ENCODE data around the gene APOL3.
A peak's percentile ranks its signal among the peaks of the same experiment; 100 is the strongest.

The APOL3 gene

GRCh38 chr22:36147196-36147791 is 13.3 kb downstream of the APOL3 start:
- Mint-ChIP-seq H3K4me3 (no peak overlapping the region), H3K27ac (no peak overlapping the region), H3K9me3 (peaks cover 5% of the 10 kb centered on the region), H3K4me1 (peaks cover 23% of the 10 kb centered on the region), H3K27me3 (ENCODE audit: low read depth) (peaks cover 4% of the 10 kb centered on the region), H3K36me3 (ENCODE audit: low read depth) (no peaks in the 10 kb centered on the region)
- TF ChIP-seq CTCF (IDR thresholded peaks at IDR 0.05; ENCODE audit: unreplicated experiment in 3 of 3): no peak

- no peak overlapping the region for H3K4me3 Mint-ChIP-seq
- peaks cover 18% of the 10 kb centered on the region for H3K4me1 Mint-ChIP-seq
- H3K27ac Mint-ChIP-seq: no peak overlapping the region
- no peak for TF ChIP-seq CTCF (IDR thresholded peaks at IDR 0.05; ENCODE audit: unreplicated experiment in 3 of 3)
- H3K36me3 Mint-ChIP-seq (ENCODE audit: low read depth): no peaks in the 10 kb centered on the region
- no peaks in the 10 kb centered on the region for H3K9me3 Mint-ChIP-seq
- peaks cover 6% of the 10 kb centered on the region for H3K27me3 Mint-ChIP-seq (ENCODE audit: low read depth)
These were observed 14.7 kb downstream of the APOL3 start for GRCh38 chr22:36145881-36146280.

GRCh38 chr22:36144886-36145541 is 15.5 kb downstream of the APOL3 start:
- no peak overlapping the region for H3K4me3 Mint-ChIP-seq
- no peaks in the 10 kb centered on the region for H3K36me3 Mint-ChIP-seq (ENCODE audit: low read depth)
- TF ChIP-seq CTCF (IDR thresholded peaks at IDR 0.05; ENCODE audit: unreplicated experiment in 3 of 3): peak; percentile 74 to 88 (median 79)
- H3K27me3 Mint-ChIP-seq (ENCODE audit: low read depth): peaks cover 8% of the 10 kb centered on the region
- peak overlapping the region; percentile 20 to 56 (median 45) for H3K27ac Mint-ChIP-seq
- no peaks in the 10 kb centered on the region for H3K9me3 Mint-ChIP-seq
- H3K4me1 Mint-ChIP-seq: peaks cover 16% of the 10 kb centered on the region

GRCh38 chr22:36143956-36144355 is 16.6 kb downstream of the APOL3 start:
- no peak for TF ChIP-seq CTCF (IDR thresholded peaks at IDR 0.05; ENCODE audit: unreplicated experiment in 3 of 3)
- H3K9me3 Mint-ChIP-seq: no peaks in the 10 kb centered on the region
- no peak overlapping the region for H3K27ac Mint-ChIP-seq
- peaks cover 11% of the 10 kb centered on the region for H3K27me3 Mint-ChIP-seq (ENCODE audit: low read depth)
- H3K4me3 Mint-ChIP-seq: no peak overlapping the region
- no peaks in the 10 kb centered on the region for H3K36me3 Mint-ChIP-seq (ENCODE audit: low read depth)
- H3K4me1 Mint-ChIP-seq: peaks cover 16% of the 10 kb centered on the region

- H3K36me3 Mint-ChIP-seq (ENCODE audit: low read depth): no peaks in the 10 kb centered on the region
- H3K4me3 Mint-ChIP-seq: no peak overlapping the region
- H3K4me1 Mint-ChIP-seq: peaks cover 16% of the 10 kb centered on the region
- no peak for TF ChIP-seq CTCF (IDR thresholded peaks at IDR 0.05; ENCODE audit: unreplicated experiment in 3 of 3)
- H3K27ac Mint-ChIP-seq: no peak overlapping the region
- H3K27me3 Mint-ChIP-seq (ENCODE audit: low read depth): peaks cover 14% of the 10 kb centered on the region
- H3K9me3 Mint-ChIP-seq: no peaks in the 10 kb centered on the region
These were observed 17.3 kb downstream of the APOL3 start for GRCh38 chr22:36143066-36143815.
